Measurements from ENCODE around the gene CACNA1C.

Gene CACNA1C

DNA sequence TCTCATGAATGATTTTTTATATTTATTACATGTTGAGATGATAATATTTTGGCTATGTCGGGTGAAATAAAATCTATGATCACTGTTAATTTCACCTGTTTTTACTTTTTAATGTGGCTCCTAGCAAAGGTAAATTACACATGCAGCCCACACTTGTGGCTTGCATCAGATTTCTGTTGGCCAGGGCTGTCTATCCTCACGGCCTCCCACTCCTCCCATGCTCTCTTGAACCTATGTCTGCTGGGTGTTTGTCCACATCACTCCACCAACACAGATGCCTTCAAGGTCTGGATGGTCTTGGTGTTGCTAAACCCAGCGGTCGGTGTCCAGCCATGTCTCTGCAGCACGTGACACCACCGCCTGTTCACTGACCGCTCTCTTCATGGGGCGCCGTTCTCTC lies 402.6 kb downstream of the CACNA1C start:
- Mint-ChIP-seq H3K36me3 (no peaks in the 10 kb centered on the region), H3K27ac (no peak overlapping the region), H3K4me3 (no peak overlapping the region), H3K9me3 (ENCODE audit: low read depth) (no peaks in the 10 kb centered on the region), H3K4me1 (ENCODE audit: low read depth) (no peaks in the 10 kb centered on the region), H3K27me3 (no peaks in the 10 kb centered on the region)

DNA sequence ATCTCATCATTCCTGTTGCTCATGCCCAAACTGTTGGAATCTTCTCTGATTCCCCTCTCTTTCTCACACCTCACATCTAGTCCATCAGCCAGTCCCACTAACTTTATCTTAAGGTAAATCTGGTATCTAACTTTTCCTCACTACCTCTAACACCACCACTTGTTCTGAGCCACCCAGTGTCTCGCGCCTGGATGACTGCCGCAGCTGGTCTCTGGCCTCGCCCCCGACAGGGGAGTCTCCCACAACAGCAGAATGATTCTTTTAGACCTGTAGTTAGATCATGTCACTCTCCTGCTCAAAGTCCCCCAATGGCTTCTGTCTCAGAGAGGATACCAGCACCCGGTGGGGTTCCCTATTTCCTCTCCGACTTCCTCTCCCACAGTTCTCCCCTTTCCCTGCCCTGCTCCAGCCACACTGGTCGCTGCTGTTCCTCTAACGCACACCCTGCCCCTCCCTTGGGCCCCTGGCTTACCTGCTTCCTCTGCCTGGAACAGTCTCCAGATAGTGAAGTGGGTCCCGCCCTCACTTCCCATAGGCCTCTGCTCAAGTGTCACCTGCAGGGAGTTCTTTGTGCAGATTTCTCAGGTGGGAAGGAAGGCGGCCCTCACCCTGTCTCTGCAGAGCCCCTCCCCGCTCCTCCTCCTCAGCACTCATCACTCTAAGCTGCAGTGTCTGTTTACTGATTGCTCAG lies 403.5 kb downstream of the CACNA1C start:
- H3K27me3 Mint-ChIP-seq, result no peaks in the 10 kb centered on the region
- no peaks in the 10 kb centered on the region for H3K9me3 Mint-ChIP-seq (ENCODE audit: low read depth)
- H3K27ac Mint-ChIP-seq, result no peak overlapping the region
- H3K4me1 Mint-ChIP-seq (ENCODE audit: low read depth), result no peaks in the 10 kb centered on the region
- no peak overlapping the region for H3K4me3 Mint-ChIP-seq
- no peaks in the 10 kb centered on the region for H3K36me3 Mint-ChIP-seq

DNA sequence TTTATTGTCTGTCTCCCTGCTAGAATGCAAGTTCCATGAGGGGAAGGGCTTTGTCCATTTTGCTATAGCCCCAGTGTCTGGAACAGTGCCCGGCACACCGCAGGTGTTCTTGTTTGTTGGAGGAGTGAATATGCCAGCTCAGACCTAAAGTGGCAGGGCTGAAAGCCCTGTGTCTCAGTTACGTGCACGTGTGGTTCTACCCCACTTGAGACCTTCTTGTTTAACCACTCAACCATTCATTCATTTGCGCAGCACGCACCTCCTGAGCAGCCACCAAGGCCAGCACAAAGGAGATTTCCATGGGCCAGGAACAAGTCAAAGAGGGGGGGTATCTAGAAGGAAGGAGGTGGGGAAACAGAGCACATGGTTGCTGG lies 404.0 kb downstream of the CACNA1C start:
- no peaks in the 10 kb centered on the region for H3K36me3 Mint-ChIP-seq
- no peaks in the 10 kb centered on the region for H3K27me3 Mint-ChIP-seq
- no peak overlapping the region for H3K27ac Mint-ChIP-seq
- no peak overlapping the region for H3K4me3 Mint-ChIP-seq
- no peaks in the 10 kb centered on the region for H3K9me3 Mint-ChIP-seq (ENCODE audit: low read depth)
- no peaks in the 10 kb centered on the region for H3K4me1 Mint-ChIP-seq (ENCODE audit: low read depth)

GRCh38 chr12:2457215-2457932 lies 404.6 kb downstream of the CACNA1C start:
- H3K9me3 Mint-ChIP-seq (ENCODE audit: low read depth), result no peaks in the 10 kb centered on the region

GRCh38 chr12:2457933-2458414 lies 405.2 kb downstream of the CACNA1C start:
- H3K9me3 Mint-ChIP-seq (ENCODE audit: low read depth), result no peaks in the 10 kb centered on the region
- H3K4me3 Mint-ChIP-seq, result no peak overlapping the region
- no peaks in the 10 kb centered on the region for H3K27me3 Mint-ChIP-seq
- no peaks in the 10 kb centered on the region for H3K36me3 Mint-ChIP-seq
- H3K27ac Mint-ChIP-seq, result no peak overlapping the region
- H3K4me1 Mint-ChIP-seq (ENCODE audit: low read depth), result no peaks in the 10 kb centered on the region

More at GRCh38 chr12:2457215-2457932, 404.6 kb downstream of the CACNA1C start:
- Mint-ChIP-seq H3K27me3 (no peaks in the 10 kb centered on the region), H3K4me3 (no peak overlapping the region), H3K4me1 (ENCODE audit: low read depth) (no peaks in the 10 kb centered on the region), H3K27ac (no peak overlapping the region), H3K36me3 (no peaks in the 10 kb centered on the region)

- Mint-ChIP-seq H3K4me3 (no peak overlapping the region), H3K4me1 (ENCODE audit: low read depth) (no peaks in the 10 kb centered on the region), H3K27me3 (peaks cover 1% of the 10 kb centered on the region), H3K27ac (no peak overlapping the region), H3K9me3 (ENCODE audit: low read depth) (no peaks in the 10 kb centered on the region), H3K36me3 (no peaks in the 10 kb centered on the region)
Observed at GRCh38 chr12:2460051-2460670, 407.4 kb downstream of the CACNA1C start.

- H3K36me3 Mint-ChIP-seq, result no peaks in the 10 kb centered on the region
- peaks cover 2% of the 10 kb centered on the region for H3K27me3 Mint-ChIP-seq
- H3K4me1 Mint-ChIP-seq (ENCODE audit: low read depth), result no peaks in the 10 kb centered on the region
- no peaks in the 10 kb centered on the region for H3K9me3 Mint-ChIP-seq (ENCODE audit: low read depth)
- no peak overlapping the region for H3K4me3 Mint-ChIP-seq
- no peak overlapping the region for H3K27ac Mint-ChIP-seq
Observed at GRCh38 chr12:2461046-2461445, 408.3 kb downstream of the CACNA1C start.

- peaks cover 2% of the 10 kb centered on the region for H3K27me3 Mint-ChIP-seq
- no peaks in the 10 kb centered on the region for H3K4me1 Mint-ChIP-seq (ENCODE audit: low read depth)
- H3K9me3 Mint-ChIP-seq (ENCODE audit: low read depth), result no peaks in the 10 kb centered on the region
- H3K4me3 Mint-ChIP-seq, result no peak overlapping the region
- H3K27ac Mint-ChIP-seq, result no peak overlapping the region
- no peaks in the 10 kb centered on the region for H3K36me3 Mint-ChIP-seq
Observed at GRCh38 chr12:2461645-2462044, 408.9 kb downstream of the CACNA1C start.

GRCh38 chr12:2462087-2462486 lies 409.3 kb downstream of the CACNA1C start:
- no peaks in the 10 kb centered on the region for H3K36me3 Mint-ChIP-seq
- H3K27ac Mint-ChIP-seq, result no peak overlapping the region

GRCh38 chr12:2463719-2464118 lies 410.9 kb downstream of the CACNA1C start:
- H3K36me3 Mint-ChIP-seq, result no peaks in the 10 kb centered on the region
- no peaks in the 10 kb centered on the region for H3K4me1 Mint-ChIP-seq (ENCODE audit: low read depth)
- H3K27me3 Mint-ChIP-seq, result peaks cover 2% of the 10 kb centered on the region
- no peak overlapping the region for H3K4me3 Mint-ChIP-seq
- no peaks in the 10 kb centered on the region for H3K9me3 Mint-ChIP-seq (ENCODE audit: low read depth)
- no peak overlapping the region for H3K27ac Mint-ChIP-seq

More at GRCh38 chr12:2462087-2462486, 409.3 kb downstream of the CACNA1C start:
- peaks cover 2% of the 10 kb centered on the region for H3K27me3 Mint-ChIP-seq
- H3K9me3 Mint-ChIP-seq (ENCODE audit: low read depth), result no peaks in the 10 kb centered on the region
- H3K4me3 Mint-ChIP-seq, result no peak overlapping the region
- no peaks in the 10 kb centered on the region for H3K4me1 Mint-ChIP-seq (ENCODE audit: low read depth)

GRCh38 chr12:2465681-2466080 lies 412.9 kb downstream of the CACNA1C start:
- Mint-ChIP-seq H3K9me3 (ENCODE audit: low read depth) (no peaks in the 10 kb centered on the region), H3K36me3 (no peaks in the 10 kb centered on the region), H3K4me1 (ENCODE audit: low read depth) (no peaks in the 10 kb centered on the region), H3K27ac (no peak overlapping the region), H3K4me3 (no peak overlapping the region), H3K27me3 (peaks cover 2% of the 10 kb centered on the region)

GRCh38 chr12:2466211-2466610 lies 413.4 kb downstream of the CACNA1C start:
- H3K4me1 Mint-ChIP-seq (ENCODE audit: low read depth), result no peaks in the 10 kb centered on the region
- peaks cover 2% of the 10 kb centered on the region for H3K27me3 Mint-ChIP-seq
- no peaks in the 10 kb centered on the region for H3K9me3 Mint-ChIP-seq (ENCODE audit: low read depth)
- no peak overlapping the region for H3K27ac Mint-ChIP-seq
- no peak overlapping the region for H3K4me3 Mint-ChIP-seq
- no peaks in the 10 kb centered on the region for H3K36me3 Mint-ChIP-seq

- Mint-ChIP-seq H3K27ac (no peak overlapping the region), H3K4me1 (ENCODE audit: low read depth) (no peaks in the 10 kb centered on the region), H3K4me3 (no peak overlapping the region)
Observed at GRCh38 chr12:2467447-2468195, 414.8 kb downstream of the CACNA1C start.

DNA sequence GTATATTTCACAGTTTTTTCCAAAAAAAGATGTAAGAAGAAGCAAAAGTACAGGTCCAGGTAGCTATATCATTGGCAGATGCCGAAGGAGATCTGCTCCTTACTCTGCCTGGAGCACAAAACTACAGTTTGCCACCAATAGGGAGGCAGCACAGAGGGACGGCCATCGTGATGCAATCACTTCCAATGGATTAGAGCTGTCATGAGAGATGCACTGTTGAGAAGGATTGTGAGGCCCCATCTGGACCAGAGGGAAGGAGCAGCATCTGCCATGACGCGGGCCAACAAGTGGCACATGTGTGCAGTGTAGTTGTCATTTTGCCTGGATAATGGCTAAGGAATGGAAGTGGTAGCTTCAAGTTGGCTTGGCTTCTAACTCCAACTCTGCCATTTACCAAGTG lies 423.2 kb downstream of the CACNA1C start:
- Mint-ChIP-seq H3K4me1 (ENCODE audit: low read depth) (no peaks in the 10 kb centered on the region), H3K36me3 (no peaks in the 10 kb centered on the region), H3K27me3 (peaks cover 1% of the 10 kb centered on the region), H3K4me3 (no peak overlapping the region), H3K9me3 (ENCODE audit: low read depth) (no peaks in the 10 kb centered on the region), H3K27ac (no peak overlapping the region)

More at GRCh38 chr12:2467447-2468195, 414.8 kb downstream of the CACNA1C start:
- no peaks in the 10 kb centered on the region for H3K36me3 Mint-ChIP-seq
- H3K27me3 Mint-ChIP-seq, result peaks cover 2% of the 10 kb centered on the region
- no peaks in the 10 kb centered on the region for H3K9me3 Mint-ChIP-seq (ENCODE audit: low read depth)

All from activated naive CD8-positive, alpha-beta T cell (primary cell).